ENCODE data around the gene TMEM140. TPM values are rescaled to one million over a fixed set of nuclear protein-coding genes. Genes with fewer than 3 reads are reported as not detected.
A peak's percentile ranks its signal among the peaks of the same experiment; 100 is the strongest.
"Not testable (repeated sequence)": the region's sequence is repeated elsewhere in the genome, so short reads cannot be mapped to it uniquely, and the experiment has no call there.

TMEM140 gene
- total RNA-seq = 10 to 100 TPM; 24.5 to 55.2 TPM
- total RNA-seq = 17.5 to 19.8 reads per million in 2 donors

DNA sequence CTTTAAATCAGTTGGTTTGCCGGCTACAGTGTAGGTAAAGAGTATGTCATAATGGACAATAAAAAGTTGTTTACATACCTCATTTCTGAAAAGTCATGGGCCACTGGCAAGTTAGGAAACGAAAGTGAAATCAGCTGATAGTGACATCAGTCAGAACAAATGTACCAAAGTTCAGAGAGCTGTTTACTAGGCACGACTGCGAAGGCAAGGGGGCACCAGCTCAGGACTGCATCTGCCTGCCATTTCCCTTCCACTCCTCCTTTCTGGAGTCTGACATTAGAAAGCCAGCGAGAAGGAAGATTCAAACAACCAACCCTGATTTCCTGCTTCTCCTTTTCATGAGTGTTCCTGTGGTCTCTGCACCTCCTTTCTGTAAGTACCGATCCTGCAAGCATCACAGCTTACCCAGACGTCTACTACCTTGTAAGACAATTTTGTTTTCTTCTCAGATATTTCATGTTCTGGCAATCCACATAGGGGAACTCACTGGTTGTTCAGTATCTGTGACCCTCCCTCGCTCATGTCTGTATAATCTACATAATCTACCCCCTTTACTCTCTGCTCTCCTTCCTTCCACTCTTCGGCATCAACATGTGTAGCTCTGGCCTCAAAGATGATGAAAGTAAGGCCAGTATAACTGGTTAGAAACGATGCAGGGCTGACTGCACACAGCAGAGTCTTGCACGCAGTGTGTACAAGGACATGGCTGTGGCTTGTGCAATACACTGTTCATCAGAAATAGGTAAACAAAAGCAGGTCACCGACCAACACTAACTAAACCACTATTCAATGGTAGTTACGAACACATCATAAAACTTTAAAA is at the start of gene TMEM140:
TSS of gene TMEM140 (plus strand) at position 174 of the 823 bp plus-strand sequence. CDS start 16,370 bp downstream, outside the sequence.
- ATAC-seq (peak; percentile 83), DNase-seq (no peak)
- peaks cover 51% of the 10 kb centered on the region for H3K4me1 Mint-ChIP-seq
- peak within 1 kb of the TSS; percentile 99 for H3K4me3 Mint-ChIP-seq
- H3K36me3 Mint-ChIP-seq (ENCODE audit: low read depth) = peaks cover 12% of the 10 kb centered on the region
- no peaks in the 10 kb centered on the region for H3K9me3 ChIP-seq (ENCODE audit: control insufficient read depth, low read length, poor library complexity, severe bottlenecking)
- no peaks in the 10 kb centered on the region for H3K27me3 Mint-ChIP-seq
- H3K27ac Mint-ChIP-seq = peak within 1 kb of the TSS; percentile 99

DNA sequence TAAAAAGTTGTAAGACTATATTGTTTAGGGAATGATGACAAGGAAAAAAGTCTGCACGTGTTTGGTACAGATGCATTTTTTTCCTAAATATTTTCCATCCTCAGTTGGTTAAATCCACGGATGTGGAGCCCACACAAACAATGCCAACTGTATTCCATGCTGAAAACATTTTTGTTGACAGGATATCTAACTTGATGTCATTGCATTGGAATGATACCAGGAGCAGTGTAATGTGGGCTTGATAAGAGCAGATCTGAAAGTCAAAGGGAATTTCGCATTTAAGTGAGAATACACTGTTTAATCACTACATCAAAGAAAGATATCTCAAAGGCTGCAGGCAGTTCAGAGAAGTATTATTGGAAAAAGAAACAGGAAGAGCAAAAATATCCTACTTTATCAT is 49.5 kb upstream of the TMEM140 start:
- H3K9me3 ChIP-seq (ENCODE audit: control insufficient read depth, low read length, poor library complexity, severe bottlenecking) = no peaks in the 10 kb centered on the region
- ATAC-seq (no peak), DNase-seq (no peak)
- Mint-ChIP-seq H3K27ac (no peak overlapping the region), H3K27me3 (no peaks in the 10 kb centered on the region), H3K4me1 (no peaks in the 10 kb centered on the region), H3K36me3 (ENCODE audit: low read depth) (no peaks in the 10 kb centered on the region), H3K4me3 (no peak overlapping the region)

DNA sequence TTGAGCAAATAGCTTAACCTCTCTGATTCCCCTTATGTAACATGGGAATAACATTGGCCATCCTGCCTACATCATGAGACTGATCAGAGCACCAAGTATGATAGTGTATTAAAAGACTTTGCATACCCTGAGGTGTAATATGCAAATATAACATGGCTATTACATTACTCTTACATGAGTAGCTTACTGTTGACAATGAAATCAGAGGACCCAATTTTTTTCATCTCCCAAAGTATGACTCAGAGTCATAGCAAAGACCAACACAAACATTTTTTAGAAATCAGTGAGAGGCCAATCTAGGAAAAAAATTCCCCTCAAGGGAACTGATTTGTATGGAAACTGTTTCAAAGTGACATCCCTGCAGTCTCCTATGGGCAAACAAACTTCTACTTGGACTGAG is 47.0 kb upstream of the TMEM140 start:
- no peak overlapping the region for H3K27ac Mint-ChIP-seq
- H3K36me3 Mint-ChIP-seq (ENCODE audit: low read depth) = no peaks in the 10 kb centered on the region
- no peaks in the 10 kb centered on the region for H3K27me3 Mint-ChIP-seq
- no peaks in the 10 kb centered on the region for H3K9me3 ChIP-seq (ENCODE audit: control insufficient read depth, low read length, poor library complexity, severe bottlenecking)
- no peak for ATAC-seq
- H3K4me1 Mint-ChIP-seq = no peaks in the 10 kb centered on the region
- DNase-seq = no peak
- H3K4me3 Mint-ChIP-seq = no peak overlapping the region

DNA sequence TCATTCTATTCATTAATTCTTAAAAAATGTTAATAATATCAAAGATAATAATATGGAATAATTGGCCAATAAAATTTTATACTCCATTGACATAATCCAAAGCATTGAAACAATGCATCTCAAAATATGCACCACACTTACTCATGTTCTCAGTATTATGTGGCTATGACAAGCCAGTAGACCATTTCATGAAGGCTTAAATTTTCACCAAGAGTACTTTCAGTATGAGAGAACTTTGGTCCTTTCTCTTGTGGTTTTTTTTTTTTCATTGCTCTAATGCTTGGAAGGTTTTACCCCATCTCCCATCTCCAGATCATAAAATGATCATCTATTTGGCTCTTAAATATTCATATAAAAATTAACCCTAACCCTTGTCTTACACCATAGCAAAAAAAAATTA is 45.5 kb upstream of the TMEM140 start:
- ATAC-seq (no peak), DNase-seq (no peak)
- Mint-ChIP-seq H3K27ac (no peak overlapping the region), H3K4me3 (no peak overlapping the region), H3K4me1 (no peaks in the 10 kb centered on the region), H3K27me3 (no peaks in the 10 kb centered on the region), H3K36me3 (ENCODE audit: low read depth) (no peaks in the 10 kb centered on the region)
- no peaks in the 10 kb centered on the region for H3K9me3 ChIP-seq (ENCODE audit: control insufficient read depth, low read length, poor library complexity, severe bottlenecking)

DNA sequence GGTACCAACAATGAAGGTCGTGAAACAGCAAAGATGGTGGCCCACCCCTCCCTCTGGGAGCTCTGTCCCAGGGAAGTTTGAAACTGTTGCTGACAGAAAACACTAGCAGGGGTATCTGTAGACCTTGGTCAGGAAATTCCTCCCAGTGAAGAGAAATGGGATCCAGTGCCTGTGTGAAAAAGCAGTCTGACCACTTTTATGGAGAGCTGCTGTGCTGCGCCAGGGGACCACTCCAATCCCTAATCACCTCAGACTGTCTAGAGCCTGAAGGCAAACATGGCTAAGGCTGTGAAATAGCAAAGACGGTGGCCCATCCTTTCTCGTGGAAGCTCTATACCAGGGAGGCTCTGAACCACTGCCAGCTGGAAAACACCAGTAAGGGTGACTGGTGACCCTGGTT is 38.3 kb upstream of the TMEM140 start:
- Mint-ChIP-seq H3K27me3 (no peaks in the 10 kb centered on the region), H3K4me1 (no peaks in the 10 kb centered on the region), H3K4me3 (no peak overlapping the region), H3K27ac (no peak overlapping the region), H3K36me3 (ENCODE audit: low read depth) (peaks cover 5% of the 10 kb centered on the region)
- ATAC-seq (no peak), DNase-seq (no peak)
- H3K9me3 ChIP-seq (ENCODE audit: control insufficient read depth, low read length, poor library complexity, severe bottlenecking) = no peaks in the 10 kb centered on the region

DNA sequence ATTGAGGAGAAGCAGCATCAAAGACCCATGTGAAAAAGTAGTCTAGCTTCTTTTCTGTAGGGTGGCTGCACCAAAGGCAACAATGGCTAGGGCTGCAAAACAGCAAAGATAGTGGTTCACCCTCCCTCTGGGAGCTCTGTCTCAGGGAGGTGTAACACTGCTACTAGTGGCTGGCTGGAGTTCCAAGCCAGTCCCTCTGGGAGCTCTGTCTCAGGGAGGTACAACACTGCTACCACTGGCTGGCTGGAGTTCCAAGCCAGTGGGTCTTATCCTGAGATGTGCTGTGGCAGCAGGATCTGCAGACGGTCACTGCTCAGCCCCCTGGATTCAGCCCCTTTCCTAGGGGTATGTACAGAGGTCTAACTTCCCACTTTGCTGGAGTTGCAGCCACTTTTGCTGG is 37.9 kb upstream of the TMEM140 start:
- Mint-ChIP-seq H3K4me3 (no peak overlapping the region), H3K4me1 (no peaks in the 10 kb centered on the region), H3K27me3 (no peaks in the 10 kb centered on the region), H3K36me3 (ENCODE audit: low read depth) (peaks cover 5% of the 10 kb centered on the region), H3K27ac (no peak overlapping the region)
- ATAC-seq = no peak
- DNase-seq = no peak
- H3K9me3 ChIP-seq (ENCODE audit: control insufficient read depth, low read length, poor library complexity, severe bottlenecking) = no peaks in the 10 kb centered on the region

DNA sequence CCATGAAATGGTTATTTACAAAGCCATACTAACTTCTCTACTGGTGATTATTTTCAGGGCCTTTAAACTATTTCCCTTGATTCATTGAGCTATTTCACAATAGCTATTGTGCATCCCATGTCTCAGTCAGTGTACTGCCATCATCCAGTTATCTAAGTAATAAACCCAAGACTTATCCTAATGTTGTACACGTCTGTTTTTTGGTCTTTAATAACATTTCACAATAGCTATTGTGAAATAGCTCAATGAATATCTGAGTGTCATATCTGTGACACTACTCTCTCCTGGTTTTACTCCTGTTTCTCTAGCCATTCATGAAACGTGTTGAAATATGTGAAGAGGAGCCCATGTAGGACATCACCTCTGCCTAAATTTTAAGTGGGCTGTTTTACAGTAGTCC is 36.5 kb upstream of the TMEM140 start:
- H3K36me3 Mint-ChIP-seq (ENCODE audit: low read depth) = peaks cover 5% of the 10 kb centered on the region
- no peaks in the 10 kb centered on the region for H3K4me1 Mint-ChIP-seq

DNA sequence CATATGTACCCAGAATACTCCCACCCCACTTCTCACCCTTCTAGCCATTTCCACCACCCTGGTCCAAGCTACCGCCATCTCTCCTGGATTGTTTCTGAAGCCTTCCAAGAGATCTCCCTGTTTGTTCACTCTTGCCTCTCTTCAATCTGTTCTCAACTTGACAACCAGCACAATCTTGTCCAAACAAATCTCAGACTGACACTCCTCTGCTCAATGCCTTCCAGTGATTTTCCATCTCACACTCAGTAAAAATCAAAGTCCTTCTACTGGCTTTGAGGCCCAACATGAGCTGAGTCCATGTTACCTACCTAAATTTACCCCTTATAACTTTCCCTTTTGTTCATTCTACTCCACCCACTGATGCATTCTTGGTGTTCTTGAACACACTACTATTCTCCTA is 33.2 kb upstream of the TMEM140 start:
- Mint-ChIP-seq H3K4me3 (no peak overlapping the region), H3K27ac (no peak overlapping the region), H3K36me3 (ENCODE audit: low read depth) (peaks cover 2% of the 10 kb centered on the region), H3K4me1 (no peaks in the 10 kb centered on the region), H3K27me3 (no peaks in the 10 kb centered on the region)
- ATAC-seq = no peak
- DNase-seq = no peak
- H3K9me3 ChIP-seq (ENCODE audit: control insufficient read depth, low read length, poor library complexity, severe bottlenecking) = no peaks in the 10 kb centered on the region

More for the DNA sequence above, 36.5 kb upstream of the TMEM140 start:
- no peaks in the 10 kb centered on the region for H3K9me3 ChIP-seq (ENCODE audit: control insufficient read depth, low read length, poor library complexity, severe bottlenecking)
- no peak overlapping the region for H3K27ac Mint-ChIP-seq
- DNase-seq (no peak), ATAC-seq (no peak)
- no peaks in the 10 kb centered on the region for H3K27me3 Mint-ChIP-seq
- H3K4me3 Mint-ChIP-seq = no peak overlapping the region

DNA sequence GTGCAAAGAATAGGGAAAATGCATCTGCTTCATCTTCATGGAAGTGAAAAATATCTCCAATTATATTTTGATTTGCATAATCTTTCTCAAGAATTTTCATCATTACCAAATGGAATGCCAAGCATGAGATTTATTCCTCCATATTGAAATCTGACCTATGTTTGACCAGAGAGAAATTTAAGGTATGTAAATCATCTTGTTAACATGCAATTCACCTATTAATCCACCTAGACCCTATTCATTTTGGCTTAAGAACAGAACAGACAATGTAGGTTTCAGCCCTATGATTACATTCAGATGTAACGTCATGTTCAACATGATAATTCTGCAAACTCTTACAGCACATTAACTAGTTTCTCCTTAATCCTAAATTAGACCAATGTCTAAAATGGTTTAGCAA is 30.8 kb upstream of the TMEM140 start:
- H3K27ac Mint-ChIP-seq = no peak overlapping the region
- H3K4me3 Mint-ChIP-seq = no peak overlapping the region
- ATAC-seq = no peak
- H3K27me3 Mint-ChIP-seq = no peaks in the 10 kb centered on the region
- H3K9me3 ChIP-seq (ENCODE audit: control insufficient read depth, low read length, poor library complexity, severe bottlenecking) = no peaks in the 10 kb centered on the region
- DNase-seq = no peak
- peaks cover 2% of the 10 kb centered on the region for H3K36me3 Mint-ChIP-seq (ENCODE audit: low read depth)
- H3K4me1 Mint-ChIP-seq = no peaks in the 10 kb centered on the region

DNA sequence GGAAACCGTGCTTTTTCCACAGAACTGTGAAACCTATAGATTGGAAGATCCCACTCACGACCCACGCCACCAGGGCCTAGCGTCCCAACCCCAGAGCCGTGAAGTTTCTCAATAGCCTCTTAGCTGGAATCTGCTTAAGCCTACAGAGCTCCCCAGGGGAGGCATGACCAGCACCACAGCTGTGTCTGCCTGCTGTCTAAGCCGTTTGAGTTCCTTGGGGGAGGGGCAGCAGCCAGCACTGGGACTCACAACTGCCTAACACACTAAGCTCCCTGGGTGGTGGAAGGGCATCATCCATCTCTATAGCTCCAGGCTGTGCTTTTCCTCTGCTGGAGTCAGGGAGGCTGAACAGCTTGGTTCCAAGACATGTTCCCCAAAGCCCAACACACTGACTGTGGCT is 26.0 kb upstream of the TMEM140 start:
- no peaks in the 10 kb centered on the region for H3K9me3 ChIP-seq (ENCODE audit: control insufficient read depth, low read length, poor library complexity, severe bottlenecking)
- Mint-ChIP-seq H3K27ac (no peak overlapping the region), H3K27me3 (no peaks in the 10 kb centered on the region), H3K4me3 (no peak overlapping the region), H3K36me3 (ENCODE audit: low read depth) (peaks cover 3% of the 10 kb centered on the region), H3K4me1 (peaks cover 2% of the 10 kb centered on the region)
- no peak for DNase-seq
- ATAC-seq = no peak

DNA sequence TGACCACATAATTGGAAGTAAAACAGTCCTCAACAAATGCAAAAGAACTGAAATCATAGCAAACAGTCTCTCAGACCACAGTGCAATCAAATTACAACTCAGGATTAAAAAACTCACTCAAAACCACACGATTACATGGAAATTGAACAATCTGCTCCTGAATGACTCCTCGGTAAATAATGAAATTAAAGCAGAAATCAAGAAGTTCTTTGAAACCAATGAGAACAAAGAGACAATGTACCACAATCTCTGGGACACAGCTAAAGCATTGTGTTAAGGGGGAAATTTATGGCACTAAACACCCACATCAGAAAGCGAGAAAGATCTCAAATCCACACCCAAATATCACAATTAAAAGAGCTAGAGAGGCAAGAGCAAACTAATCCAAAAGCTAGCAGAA is 23.2 kb upstream of the TMEM140 start:
- H3K36me3 Mint-ChIP-seq (ENCODE audit: low read depth); H3K27me3 Mint-ChIP-seq; ATAC-seq; H3K4me1 Mint-ChIP-seq; H3K27ac Mint-ChIP-seq; DNase-seq; H3K9me3 ChIP-seq (ENCODE audit: control insufficient read depth, low read length, poor library complexity, severe bottlenecking); H3K4me3 Mint-ChIP-seq: not testable (repeated sequence)

DNA sequence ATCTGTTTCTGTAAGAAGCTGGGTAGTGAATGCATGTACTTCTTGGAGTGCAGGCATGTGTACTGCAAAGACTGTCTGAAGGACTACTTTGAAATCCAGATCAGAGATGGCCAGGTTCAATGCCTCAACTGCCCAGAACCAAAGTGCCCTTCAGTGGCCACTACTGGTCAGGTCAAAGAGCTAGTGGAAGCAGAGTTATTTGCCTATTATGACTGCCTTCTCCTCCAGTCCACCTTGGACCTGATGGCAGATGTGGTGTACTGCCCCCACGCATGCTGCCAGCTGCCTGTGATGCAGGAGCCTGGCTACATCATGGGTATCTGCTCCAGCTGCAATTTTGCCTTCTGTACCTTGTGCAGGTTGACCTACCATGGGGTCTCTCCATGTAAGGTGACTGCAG is 18.9 kb upstream of the TMEM140 start:
- Mint-ChIP-seq H3K36me3 (ENCODE audit: low read depth) (peaks cover 2% of the 10 kb centered on the region), H3K4me3 (no peak overlapping the region), H3K27me3 (no peaks in the 10 kb centered on the region), H3K4me1 (peaks cover 2% of the 10 kb centered on the region), H3K27ac (peak overlapping the region; percentile 35)
- ATAC-seq (no peak), DNase-seq (no peak)
- H3K9me3 ChIP-seq (ENCODE audit: control insufficient read depth, low read length, poor library complexity, severe bottlenecking) = no peaks in the 10 kb centered on the region

DNA sequence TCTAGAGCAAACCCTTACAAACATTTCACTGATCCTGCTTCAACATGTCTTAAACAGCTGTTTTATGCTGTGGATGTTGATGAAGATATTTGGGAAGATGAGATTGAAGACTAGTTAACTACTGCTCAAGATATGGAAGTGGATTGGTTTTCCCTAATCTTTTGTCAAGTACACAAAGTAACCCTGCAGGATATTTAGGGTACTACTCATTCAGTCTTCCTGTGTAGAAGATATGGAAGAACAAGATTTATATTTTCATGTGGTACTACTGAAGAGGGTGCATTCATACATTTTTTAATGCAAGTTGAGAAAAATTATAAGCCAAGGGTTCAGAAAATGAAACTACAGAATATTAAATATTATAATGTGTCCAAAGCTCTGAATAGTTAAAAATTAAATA is 18.3 kb upstream of the TMEM140 start:
- Mint-ChIP-seq H3K27ac (no peak overlapping the region), H3K36me3 (ENCODE audit: low read depth) (peaks cover 2% of the 10 kb centered on the region), H3K27me3 (no peaks in the 10 kb centered on the region), H3K4me3 (no peak overlapping the region), H3K4me1 (peaks cover 2% of the 10 kb centered on the region)
- no peaks in the 10 kb centered on the region for H3K9me3 ChIP-seq (ENCODE audit: control insufficient read depth, low read length, poor library complexity, severe bottlenecking)
- ATAC-seq = no peak
- no peak for DNase-seq

Measured in T-helper 17 cell (primary cell).